GM12878 (cell line): ENCODE data around the gene ADAM23.

Source experiments
- CEBPB ChIP-seq, 2 experiments: fragments of 150-350 bp in 1 of 2; IDR thresholded peaks; 2 replicates each; pipeline ENCODE4 v1.6.1; 2012 to 2014; ENCODE audit warnings: low read depth in 2 of 2, low read length in 2 of 2, borderline replicate concordance in 1 of 2, inconsistent platforms in 1 of 2
- MEF2A ChIP-seq: IDR thresholded peaks from 2 replicates; pipeline ENCODE4 v1.6.1; 2011; ENCODE audit warnings: low read depth, mild to moderate bottlenecking, low read length, moderate library complexity; ENCODE audit not compliant: insufficient read depth
- NFYA ChIP-seq: IDR thresholded peaks from 2 replicates; pipeline ENCODE4 v1.6.1; 2011; ENCODE audit warnings: low read depth, mild to moderate bottlenecking, low read length, improper control_type of control experiment, borderline replicate concordance
- RELA ChIP-seq: fragments of 450-650 bp; IDR thresholded peaks from 2 replicates; pipeline ENCODE4 v1.8.0; 2014; ENCODE audit warnings: borderline replicate concordance; ENCODE audit not compliant: partially characterized antibody
- SIN3A ChIP-seq: IDR thresholded peaks from 2 replicates; pipeline ENCODE4 v1.6.1; 2012; ENCODE audit warnings: low read depth, low read length, improper control_type of control experiment
- SIX5 ChIP-seq: IDR thresholded peaks from 2 replicates; pipeline ENCODE4 v1.6.1; 2011; ENCODE audit warnings: mild to moderate bottlenecking, low read depth, low read length, moderate library complexity; ENCODE audit not compliant: severe bottlenecking
- TF ChIP-seq, protein P1 (sequence below), 3 experiments: IDR thresholded peaks in 2 of 3; conservative IDR thresholded peaks in 1 of 3; 2 replicates each; pipeline ENCODE4 v1.5.1; 2011; ENCODE audit warnings: low read depth in 3 of 3, low read length in 3 of 3, mild to moderate bottlenecking in 3 of 3, control low read depth in 2 of 3, moderate library complexity in 2 of 3, inconsistent platforms in 1 of 3, mixed read lengths in 1 of 3; ENCODE audit not compliant: control insufficient read depth in 2 of 3, insufficient read depth in 1 of 3; ENCODE audit errors: extremely low read depth in 1 of 3
- TF ChIP-seq, protein P2 (sequence below): IDR thresholded peaks from 2 replicates; pipeline ENCODE4 v1.6.1; 2012; ENCODE audit warnings: mild to moderate bottlenecking, low read depth, low read length

DNA sequence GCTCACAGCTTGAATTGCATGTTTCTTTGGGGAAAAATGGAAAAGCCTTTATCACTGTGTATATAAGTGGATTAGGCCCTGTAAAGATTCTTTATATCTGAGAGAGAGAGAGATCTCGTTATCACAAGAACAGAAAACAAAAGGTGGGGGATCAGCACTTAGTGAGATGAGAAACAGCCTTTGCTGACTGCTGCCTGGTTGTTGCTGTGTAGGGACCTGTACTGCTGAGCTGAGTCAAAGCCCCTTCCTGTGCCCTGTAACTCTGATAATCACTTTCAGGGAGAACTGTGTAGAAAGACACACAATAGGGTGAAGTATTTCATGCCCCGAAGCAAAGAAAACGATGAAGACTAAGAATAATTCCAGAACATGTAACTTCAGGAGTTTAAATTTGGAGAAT is 168.4 kb downstream of the ADAM23 start:
- TF ChIP-seq SIN3A (no peak), MEF2A (no peak), RELA (no peak), CEBPB (IDR thresholded peaks at IDR 0.05; ENCODE audit: borderline replicate concordance in 1 of 2, low read depth in 2 of 2, low read length in 2 of 2) (no peak), SIX5 (no peak), NFYA (no peak)
- TF ChIP-seq, protein P1, sequence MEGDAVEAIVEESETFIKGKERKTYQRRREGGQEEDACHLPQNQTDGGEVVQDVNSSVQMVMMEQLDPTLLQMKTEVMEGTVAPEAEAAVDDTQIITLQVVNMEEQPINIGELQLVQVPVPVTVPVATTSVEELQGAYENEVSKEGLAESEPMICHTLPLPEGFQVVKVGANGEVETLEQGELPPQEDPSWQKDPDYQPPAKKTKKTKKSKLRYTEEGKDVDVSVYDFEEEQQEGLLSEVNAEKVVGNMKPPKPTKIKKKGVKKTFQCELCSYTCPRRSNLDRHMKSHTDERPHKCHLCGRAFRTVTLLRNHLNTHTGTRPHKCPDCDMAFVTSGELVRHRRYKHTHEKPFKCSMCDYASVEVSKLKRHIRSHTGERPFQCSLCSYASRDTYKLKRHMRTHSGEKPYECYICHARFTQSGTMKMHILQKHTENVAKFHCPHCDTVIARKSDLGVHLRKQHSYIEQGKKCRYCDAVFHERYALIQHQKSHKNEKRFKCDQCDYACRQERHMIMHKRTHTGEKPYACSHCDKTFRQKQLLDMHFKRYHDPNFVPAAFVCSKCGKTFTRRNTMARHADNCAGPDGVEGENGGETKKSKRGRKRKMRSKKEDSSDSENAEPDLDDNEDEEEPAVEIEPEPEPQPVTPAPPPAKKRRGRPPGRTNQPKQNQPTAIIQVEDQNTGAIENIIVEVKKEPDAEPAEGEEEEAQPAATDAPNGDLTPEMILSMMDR (IDR thresholded peaks at IDR 0.05 in 2 of 3, conservative IDR thresholded peaks at IDR 0.05 in 1 of 3; ENCODE audit: control insufficient read depth in 2 of 3, extremely low read depth in 1 of 3, insufficient read depth in 1 of 3, low read depth in 3 of 3, low read length in 3 of 3), result no peak
- TF ChIP-seq, protein P2, sequence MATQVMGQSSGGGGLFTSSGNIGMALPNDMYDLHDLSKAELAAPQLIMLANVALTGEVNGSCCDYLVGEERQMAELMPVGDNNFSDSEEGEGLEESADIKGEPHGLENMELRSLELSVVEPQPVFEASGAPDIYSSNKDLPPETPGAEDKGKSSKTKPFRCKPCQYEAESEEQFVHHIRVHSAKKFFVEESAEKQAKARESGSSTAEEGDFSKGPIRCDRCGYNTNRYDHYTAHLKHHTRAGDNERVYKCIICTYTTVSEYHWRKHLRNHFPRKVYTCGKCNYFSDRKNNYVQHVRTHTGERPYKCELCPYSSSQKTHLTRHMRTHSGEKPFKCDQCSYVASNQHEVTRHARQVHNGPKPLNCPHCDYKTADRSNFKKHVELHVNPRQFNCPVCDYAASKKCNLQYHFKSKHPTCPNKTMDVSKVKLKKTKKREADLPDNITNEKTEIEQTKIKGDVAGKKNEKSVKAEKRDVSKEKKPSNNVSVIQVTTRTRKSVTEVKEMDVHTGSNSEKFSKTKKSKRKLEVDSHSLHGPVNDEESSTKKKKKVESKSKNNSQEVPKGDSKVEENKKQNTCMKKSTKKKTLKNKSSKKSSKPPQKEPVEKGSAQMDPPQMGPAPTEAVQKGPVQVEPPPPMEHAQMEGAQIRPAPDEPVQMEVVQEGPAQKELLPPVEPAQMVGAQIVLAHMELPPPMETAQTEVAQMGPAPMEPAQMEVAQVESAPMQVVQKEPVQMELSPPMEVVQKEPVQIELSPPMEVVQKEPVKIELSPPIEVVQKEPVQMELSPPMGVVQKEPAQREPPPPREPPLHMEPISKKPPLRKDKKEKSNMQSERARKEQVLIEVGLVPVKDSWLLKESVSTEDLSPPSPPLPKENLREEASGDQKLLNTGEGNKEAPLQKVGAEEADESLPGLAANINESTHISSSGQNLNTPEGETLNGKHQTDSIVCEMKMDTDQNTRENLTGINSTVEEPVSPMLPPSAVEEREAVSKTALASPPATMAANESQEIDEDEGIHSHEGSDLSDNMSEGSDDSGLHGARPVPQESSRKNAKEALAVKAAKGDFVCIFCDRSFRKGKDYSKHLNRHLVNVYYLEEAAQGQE, result no peak
